Pancreas (tissue), 10 donors: ENCODE data around the gene COL5A1. TPM values are rescaled to one million over a fixed set of nuclear protein-coding genes. Genes with fewer than 3 reads are reported as not detected.
A peak's percentile ranks its signal among the peaks of the same experiment; 100 is the strongest.

Source experiments
- ATAC-seq, 4 donors: fragments of 200-7000 bp; cut with Tn5 transposase; one replicate each; pipeline versions ENCODE4 v1.8.0 to v1.9.1; 2020; ENCODE audit warnings: mild to moderate bottlenecking in 4 of 4, moderate library complexity in 4 of 4
- DNase-seq, 6 donors: peaks; one replicate each; pipeline ENCODE4 v3.0.0-alpha.2; 2020
- FAIRE-seq: peaks from 2 replicates; lab custom pipeline; 2012; peaks lifted over from hg19 to GRCh38; lab: Jason Lieb, UNC
- H3K27ac ChIP-seq, 4 donors: fragments of 200-600 bp; sonication (generic); 1 replicate in 3 of 4; 2 replicates in 1 of 4; pipeline versions ENCODE4 v1.5.0 to v1.8.0; 2020
- H3K27me3 ChIP-seq, 4 donors: fragments of 200-600 bp; one replicate each; pipeline ENCODE4 v1.8.0; 2021
- H3K36me3 ChIP-seq, 3 donors: fragments of 200-600 bp; sonication (generic) in 1 of 3; one replicate each; pipeline versions ENCODE4 v1.5.0 to v1.8.0; 2020 to 2021
- H3K4me1 ChIP-seq, 3 donors: fragments of 200-600 bp; one replicate each; pipeline ENCODE4 v1.8.0; 2021
- H3K4me3 ChIP-seq, 4 donors: fragments of 200-600 bp; sonication (generic) in 2 of 4; one replicate each; pipeline versions ENCODE4 v1.5.0 to v1.8.0; 2020 to 2021
- H3K9me3 ChIP-seq, 4 donors: fragments of 200-600 bp; one replicate each; pipeline ENCODE4 v1.8.0; 2021
- CTCF ChIP-seq, 4 donors: fragments of 200-600 bp; sonication (generic) in 3 of 4; IDR thresholded peaks; one replicate each; pipeline versions ENCODE4 v1.5.0 to v1.8.0; 2021; ENCODE audit warnings: antibody characterized with exemption in 4 of 4
- WGBS, 2 donors: extraction: QIAGEN DNeasy Blood & Tissue Kit; methylation state at CpG; one replicate each; pipeline ENCODE4 v1.1.7; 2013; 5-methylcytosine and 5-hydroxymethylcytosine counted together
- intact Hi-C, 3 donors: fragments of 100-400 bp; cut with DNase I; formaldehyde crosslinking; loops; one replicate each; pipeline versions ENCODE4 v1.11.1 to v1.14.2; 2022
- polyA plus RNA-seq, 2 donors: library from polyadenylated mRNA; stranded (reverse); fragments of 200-250 nt; gene quantifications; one replicate each; pipeline ENCODE4 v1.2.3, GENCODE V29; 2013
- total RNA-seq, 6 donors: library from RNA; stranded (reverse); fragmentation: NEBNext Ultra II Directional in 4 of 6; extraction: Animal tissue kit (Norgen Biotek cat#: 25700) in 4 of 6; gene quantifications; one replicate each; pipeline versions ENCODE4 v1.2.1 to v1.2.4, GENCODE V29; 2021 to 2023
- donor health status: healthy with polysubstance abuse.
- donor health status: DM: no; HTN: no; CAD: no; lungs with moderate emphysema.
- donor health status: DM: no; HTN: no; CAD: no.
- donor health status: control.
- donor health status: control.
- donor health status: Bipolar disorder and iron deficiency.
- donor health status: DM: yes; HTN: yes; CAD: no.
- donor health status: DM: no; HTN: no; CAD: no.
- donor health status: DM: no; HTN: no; CAD: no.
- donor health status: DM: yes; HTN: yes; CAD: no.

Gene COL5A1
- total and polyA plus RNA-seq, 8 donors, result 1.2 to 62.8 (median 3.5) TPM

- no peak for TF ChIP-seq CTCF (IDR thresholded peaks at IDR 0.05)
- no peaks in the 10 kb centered on the region for H3K36me3 ChIP-seq
- no peak for ATAC-seq
- H3K9me3 ChIP-seq, result no peaks in the 10 kb centered on the region
- WGBS, 2 donors, result 51 to 65% methylated on average over 19 of the region's 19 CpGs
- no peaks in the 10 kb centered on the region for H3K27me3 ChIP-seq
- H3K27ac ChIP-seq, result no peak overlapping the region
- H3K4me1 ChIP-seq, result no peaks in the 10 kb centered on the region
- no peak for FAIRE-seq
- intact Hi-C loops, result no loop called here
- DNase-seq, result peak in 1 of 6 donors; percentile 20
- H3K4me3 ChIP-seq, result no peak overlapping the region
These were observed 14.8 kb upstream of the COL5A1 start for GRCh38 chr9:134626571-134627416.

DNA sequence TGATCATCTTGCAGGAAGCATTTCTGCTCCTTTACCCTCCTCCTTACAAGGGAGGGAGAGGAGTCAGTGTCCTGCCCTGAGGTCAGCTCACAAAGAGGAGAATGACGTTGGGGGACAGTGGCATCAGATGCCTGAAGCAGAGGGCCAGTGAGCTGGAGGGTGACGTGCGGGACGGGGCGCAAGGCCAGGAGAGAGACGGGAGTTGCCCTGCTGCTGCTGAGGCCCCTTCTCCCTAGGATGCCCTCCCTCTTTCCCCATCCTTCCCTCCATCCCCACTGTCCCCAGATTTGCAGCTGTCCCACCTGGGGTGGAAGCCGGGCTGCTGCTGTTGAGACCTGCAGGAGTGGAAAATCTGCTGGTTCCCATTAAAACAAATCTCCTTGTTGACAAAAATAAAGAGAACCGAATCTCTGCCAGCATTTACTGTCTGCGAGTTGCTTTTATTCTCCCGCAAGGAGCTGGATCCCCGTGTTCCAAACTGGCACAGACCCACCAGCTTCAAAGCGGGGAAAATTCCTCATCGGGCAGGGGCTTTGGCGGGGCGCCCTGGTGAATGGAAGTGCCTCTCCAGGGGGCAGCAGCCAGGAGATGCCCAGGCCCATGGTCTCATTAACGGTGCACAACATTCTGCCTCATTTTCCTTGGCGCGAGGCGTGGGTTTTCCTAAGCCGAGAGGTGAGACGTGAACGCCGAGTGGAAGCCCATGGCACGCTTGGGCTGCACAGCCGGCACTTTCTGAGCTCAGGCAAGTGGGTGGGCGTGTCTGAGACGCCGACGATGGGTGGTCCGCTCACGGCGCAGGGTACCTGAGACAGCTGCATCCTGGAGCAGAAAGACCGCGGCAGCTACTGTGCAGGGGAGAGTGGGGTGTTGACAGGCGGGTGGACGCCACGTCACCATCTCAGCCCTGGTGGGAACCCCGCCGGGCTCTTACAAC is 13.9 kb upstream of the COL5A1 start:
- Histone ChIP-seq H3K4me1 (no peaks in the 10 kb centered on the region), H3K36me3 (no peaks in the 10 kb centered on the region), H3K9me3 (no peaks in the 10 kb centered on the region), H3K27ac (no peak overlapping the region), H3K4me3 (no peak overlapping the region), H3K27me3 (no peaks in the 10 kb centered on the region)
- DNase-seq, result peak in 2 of 6 donors; percentile 34 to 40
- TF ChIP-seq CTCF (IDR thresholded peaks at IDR 0.05), result no peak
- 62 to 69% methylated on average over 37 to 39 of the region's 39 CpGs for WGBS, 2 donors
- FAIRE-seq, result no peak
- ATAC-seq, result no peak
- intact Hi-C loops, result no loop called here

GRCh38 chr9:134628354-134628736 is 13.3 kb upstream of the COL5A1 start:
- ATAC-seq, result no peak
- H3K27me3 ChIP-seq, result no peaks in the 10 kb centered on the region
- no peaks in the 10 kb centered on the region for H3K9me3 ChIP-seq
- H3K27ac ChIP-seq, result no peak overlapping the region
- 69 to 73% methylated on average over 9 of the region's 9 CpGs for WGBS, 2 donors
- no peaks in the 10 kb centered on the region for H3K36me3 ChIP-seq
- no peaks in the 10 kb centered on the region for H3K4me1 ChIP-seq
- no peak overlapping the region for H3K4me3 ChIP-seq
- intact Hi-C loops, result no loop called here
- no peak for TF ChIP-seq CTCF (IDR thresholded peaks at IDR 0.05)
- no peak for FAIRE-seq
- DNase-seq, result peak in 1 of 6 donors; percentile 16

- no peaks in the 10 kb centered on the region for H3K27me3 ChIP-seq
- intact Hi-C loops, result no loop called here
- H3K9me3 ChIP-seq, result no peaks in the 10 kb centered on the region
- H3K27ac ChIP-seq, result no peak overlapping the region
- ATAC-seq (no peak), FAIRE-seq (no peak), DNase-seq (peak in 3 of 6 donors; percentile 14 to 47 (median 39))
- no peak for TF ChIP-seq CTCF (IDR thresholded peaks at IDR 0.05)
- no peak overlapping the region for H3K4me3 ChIP-seq
- WGBS, 2 donors, result 71 to 78% methylated on average over 21 of the region's 21 CpGs
- H3K36me3 ChIP-seq, result no peaks in the 10 kb centered on the region
- H3K4me1 ChIP-seq, result no peaks in the 10 kb centered on the region
These were observed 12.5 kb upstream of the COL5A1 start for GRCh38 chr9:134629061-134629585.
